Measurements from ENCODE around the gene RNF224.
"Not testable (repeated sequence)": the region's sequence is repeated elsewhere in the genome, so short reads cannot be mapped to it uniquely, and the experiment has no call there.

DNA sequence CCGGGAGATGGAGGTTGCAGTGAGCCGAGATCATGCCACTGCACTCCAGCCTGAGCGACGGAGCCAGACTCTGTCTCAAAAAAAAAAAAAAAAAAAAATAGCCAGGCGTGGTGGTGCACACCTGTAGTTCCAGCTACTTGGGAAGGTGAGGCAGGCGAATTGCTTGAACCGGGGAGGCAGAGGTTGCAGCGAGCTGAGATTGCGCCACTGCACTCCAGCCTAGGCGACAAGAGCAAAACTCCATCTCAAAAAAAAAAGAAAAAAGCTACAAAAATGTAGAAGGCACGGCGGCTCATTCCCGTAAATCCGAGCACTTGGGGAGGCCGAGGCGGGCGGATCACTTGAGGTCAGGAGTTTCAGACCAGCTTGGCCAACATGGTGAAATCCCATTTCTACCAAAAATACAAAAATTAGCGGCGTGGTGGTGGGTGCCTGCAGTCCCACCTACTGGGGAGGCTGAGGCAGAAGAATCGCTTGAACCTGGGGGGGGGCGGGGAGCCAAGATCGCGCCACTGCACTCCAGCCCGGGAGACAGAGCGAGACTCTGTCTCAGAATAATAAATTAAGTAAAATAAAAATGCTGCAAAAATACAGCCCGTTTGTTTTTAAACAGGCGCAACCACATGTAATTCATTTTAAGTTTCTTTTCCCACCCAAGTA lies 12.4 kb downstream of the RNF224 start:
- TF ChIP-seq, protein P1, sequence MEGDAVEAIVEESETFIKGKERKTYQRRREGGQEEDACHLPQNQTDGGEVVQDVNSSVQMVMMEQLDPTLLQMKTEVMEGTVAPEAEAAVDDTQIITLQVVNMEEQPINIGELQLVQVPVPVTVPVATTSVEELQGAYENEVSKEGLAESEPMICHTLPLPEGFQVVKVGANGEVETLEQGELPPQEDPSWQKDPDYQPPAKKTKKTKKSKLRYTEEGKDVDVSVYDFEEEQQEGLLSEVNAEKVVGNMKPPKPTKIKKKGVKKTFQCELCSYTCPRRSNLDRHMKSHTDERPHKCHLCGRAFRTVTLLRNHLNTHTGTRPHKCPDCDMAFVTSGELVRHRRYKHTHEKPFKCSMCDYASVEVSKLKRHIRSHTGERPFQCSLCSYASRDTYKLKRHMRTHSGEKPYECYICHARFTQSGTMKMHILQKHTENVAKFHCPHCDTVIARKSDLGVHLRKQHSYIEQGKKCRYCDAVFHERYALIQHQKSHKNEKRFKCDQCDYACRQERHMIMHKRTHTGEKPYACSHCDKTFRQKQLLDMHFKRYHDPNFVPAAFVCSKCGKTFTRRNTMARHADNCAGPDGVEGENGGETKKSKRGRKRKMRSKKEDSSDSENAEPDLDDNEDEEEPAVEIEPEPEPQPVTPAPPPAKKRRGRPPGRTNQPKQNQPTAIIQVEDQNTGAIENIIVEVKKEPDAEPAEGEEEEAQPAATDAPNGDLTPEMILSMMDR (IDR thresholded peaks at IDR 0.05) = not testable (repeated sequence)
- TF ChIP-seq POLR2A (IDR thresholded peaks at IDR 0.05) = not testable (repeated sequence)

All from adrenal gland (tissue), 5 donors.